IPS DF 6.9 (cell line): ENCODE measurements around the gene TENM4.
"Not testable (repeated sequence)": the region's sequence is repeated elsewhere in the genome, so short reads cannot be mapped to it uniquely, and the experiment has no call there.

ENCODE experiments used
- DNase-seq: peaks from one replicate; pipeline ENCODE4 v3.0.0-alpha.2; 2013; ENCODE audit warnings: low read depth, low spot score
- H3K27ac ChIP-seq: one replicate; pipeline ENCODE4 v1.5.1; 2013; ENCODE audit warnings: low read length, control low read depth
- H3K27me3 ChIP-seq: 2 replicates; pipeline ENCODE4 v1.6.1; 2013; ENCODE audit warnings: mild to moderate bottlenecking, low read length; ENCODE audit not compliant: control insufficient read depth, insufficient read depth
- H3K36me3 ChIP-seq: 2 replicates; pipeline ENCODE4 v1.6.1; 2013; ENCODE audit warnings: low read length; ENCODE audit not compliant: control insufficient read depth, insufficient read depth
- H3K4me1 ChIP-seq: 2 replicates; pipeline ENCODE4 v1.6.1; 2013; ENCODE audit warnings: low read length; ENCODE audit not compliant: control insufficient read depth, insufficient read depth
- H3K4me3 ChIP-seq: 2 replicates; pipeline ENCODE4 v1.5.1; 2013; ENCODE audit warnings: mild to moderate bottlenecking, low read length
- H3K9me3 ChIP-seq: 2 replicates; pipeline ENCODE4 v1.6.1; 2013; ENCODE audit warnings: low read length, inconsistent platforms; ENCODE audit not compliant: control insufficient read depth, insufficient read depth
- WGBS: extraction: QIAGEN DNeasy Blood & Tissue Kit; methylation state at CpG from one replicate; pipeline ENCODE4 v1.1.7; 2013; ENCODE audit warnings: mixed read lengths, missing lambda C conversion rate; ENCODE audit not compliant: insufficient read length, insufficient coverage; 5-methylcytosine and 5-hydroxymethylcytosine counted together

The TENM4 gene

GRCh38 chr11:78905756-78906155 lies 535.1 kb downstream of the TENM4 start:
- H3K36me3 ChIP-seq: no peaks in the 10 kb centered on the region

GRCh38 chr11:78902771-78903507 lies 537.9 kb downstream of the TENM4 start:
- WGBS: no CpG with 5 or more reads among the region's 43 CpGs
- Histone ChIP-seq H3K36me3 (no peaks in the 10 kb centered on the region), H3K4me1 (no peaks in the 10 kb centered on the region), H3K27me3 (no peaks in the 10 kb centered on the region), H3K9me3 (no peaks in the 10 kb centered on the region), H3K27ac (no peak overlapping the region), H3K4me3 (no peak overlapping the region)
- DNase-seq: no peak

More at GRCh38 chr11:78905756-78906155, 535.1 kb downstream of the TENM4 start:
- Histone ChIP-seq H3K27ac (no peak overlapping the region), H3K27me3 (no peaks in the 10 kb centered on the region), H3K4me3 (no peak overlapping the region), H3K9me3 (no peaks in the 10 kb centered on the region), H3K4me1 (no peaks in the 10 kb centered on the region)
- WGBS: no CpG with 5 or more reads among the region's 3 CpGs
- no peak for DNase-seq

DNA sequence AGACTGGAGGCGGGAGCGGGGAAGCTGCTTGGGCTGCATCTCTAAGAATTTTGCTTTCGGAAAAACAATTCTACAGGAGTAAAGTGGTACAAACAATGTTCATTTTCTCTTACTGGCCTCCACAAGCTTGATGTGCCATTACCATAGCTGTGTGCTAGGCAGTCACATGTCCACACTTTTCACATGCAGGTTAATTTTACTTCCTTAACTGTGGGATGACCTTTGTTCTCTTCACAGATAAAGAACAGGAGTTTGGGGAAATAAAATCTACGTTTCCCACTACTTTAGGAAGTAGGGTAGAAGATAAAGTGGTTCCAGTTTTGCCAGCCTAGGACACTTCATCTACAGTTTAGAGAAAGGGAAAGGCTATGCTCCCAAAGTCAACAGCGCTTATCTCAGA lies 539.0 kb downstream of the TENM4 start:
- no peak for DNase-seq
- no peaks in the 10 kb centered on the region for H3K27me3 ChIP-seq
- no peak overlapping the region for H3K4me3 ChIP-seq
- no peaks in the 10 kb centered on the region for H3K36me3 ChIP-seq
- WGBS: no CpG with 5 or more reads among the region's 5 CpGs
- H3K27ac ChIP-seq: no peak overlapping the region
- no peaks in the 10 kb centered on the region for H3K4me1 ChIP-seq
- no peaks in the 10 kb centered on the region for H3K9me3 ChIP-seq

GRCh38 chr11:78898266-78898775 lies 542.5 kb downstream of the TENM4 start:
- DNase-seq: no peak
- no CpG with 5 or more reads among the region's 1 CpG for WGBS
- Histone ChIP-seq H3K27ac (no peak overlapping the region), H3K27me3 (no peaks in the 10 kb centered on the region), H3K36me3 (no peaks in the 10 kb centered on the region), H3K9me3 (no peaks in the 10 kb centered on the region), H3K4me3 (no peak overlapping the region), H3K4me1 (no peaks in the 10 kb centered on the region)

DNA sequence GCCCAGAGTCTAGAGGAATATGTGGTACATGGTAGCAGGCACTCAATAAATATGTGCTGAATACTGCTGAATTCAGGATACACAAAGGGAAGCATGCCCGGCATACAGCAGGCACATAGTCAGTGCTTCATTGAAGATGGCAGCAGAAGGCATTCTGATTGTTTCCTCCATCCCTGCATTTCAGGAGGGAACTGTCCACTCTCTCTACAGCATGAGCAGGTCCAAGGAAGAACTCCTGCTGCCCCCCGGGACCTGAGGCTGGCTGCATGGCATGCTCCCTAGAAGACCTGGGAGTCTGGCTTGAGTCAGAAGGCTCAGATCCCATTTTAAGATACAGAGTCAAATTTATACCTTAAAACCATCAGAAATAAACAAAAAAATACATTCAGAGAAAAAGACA lies 546.8 kb downstream of the TENM4 start:
- Histone ChIP-seq H3K4me3 (no peak overlapping the region), H3K9me3 (no peaks in the 10 kb centered on the region), H3K4me1 (no peaks in the 10 kb centered on the region), H3K27ac (no peak overlapping the region), H3K36me3 (no peaks in the 10 kb centered on the region), H3K27me3 (no peaks in the 10 kb centered on the region)
- WGBS: no CpG with 5 or more reads among the region's 2 CpGs
- no peak for DNase-seq

- no peak overlapping the region for H3K27ac ChIP-seq
- no peaks in the 10 kb centered on the region for H3K36me3 ChIP-seq
- no peaks in the 10 kb centered on the region for H3K9me3 ChIP-seq
- H3K27me3 ChIP-seq: no peaks in the 10 kb centered on the region
- DNase-seq: no peak
- no CpG with 5 or more reads among the region's 12 CpGs for WGBS
- no peaks in the 10 kb centered on the region for H3K4me1 ChIP-seq
- H3K4me3 ChIP-seq: no peak overlapping the region
Measured at GRCh38 chr11:78889698-78890097, 551.1 kb downstream of the TENM4 start.

DNA sequence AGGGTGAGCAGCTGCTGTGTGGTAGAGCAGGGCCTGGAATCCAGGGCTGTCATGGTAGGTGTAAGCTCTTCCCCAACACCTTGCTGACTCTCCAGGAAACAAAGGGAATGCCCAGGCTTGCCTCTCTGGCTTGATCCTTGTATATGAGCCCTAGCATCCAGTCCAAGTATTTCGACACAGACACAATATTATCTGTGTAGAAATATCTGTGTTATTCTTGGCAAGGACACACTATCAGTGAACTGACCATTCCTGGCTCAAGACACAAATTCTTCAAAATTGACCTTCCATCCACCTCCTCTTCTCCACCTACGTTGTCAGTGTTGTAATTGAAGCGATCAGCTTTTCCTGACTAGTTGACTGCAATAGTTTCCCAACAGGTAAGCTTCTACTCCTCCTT lies 554.2 kb downstream of the TENM4 start:
- DNase-seq: no peak
- WGBS: no CpG with 5 or more reads among the region's 3 CpGs
- H3K4me3 ChIP-seq: no peak overlapping the region
- H3K9me3 ChIP-seq: no peaks in the 10 kb centered on the region
- no peaks in the 10 kb centered on the region for H3K36me3 ChIP-seq
- no peaks in the 10 kb centered on the region for H3K4me1 ChIP-seq
- H3K27me3 ChIP-seq: no peaks in the 10 kb centered on the region
- H3K27ac ChIP-seq: no peak overlapping the region

- Histone ChIP-seq H3K4me1 (no peaks in the 10 kb centered on the region), H3K27me3 (no peaks in the 10 kb centered on the region), H3K36me3 (no peaks in the 10 kb centered on the region), H3K4me3 (no peak overlapping the region), H3K9me3 (no peaks in the 10 kb centered on the region), H3K27ac (no peak overlapping the region)
- WGBS: no CpG with 5 or more reads among the region's 4 CpGs
- no peak for DNase-seq
Measured at GRCh38 chr11:78884761-78885160, 556.1 kb downstream of the TENM4 start.

- no peaks in the 10 kb centered on the region for H3K27me3 ChIP-seq
- H3K4me1 ChIP-seq: no peaks in the 10 kb centered on the region
- WGBS: no CpG with 5 or more reads among the region's 5 CpGs
- no peaks in the 10 kb centered on the region for H3K36me3 ChIP-seq
- H3K4me3 ChIP-seq: no peak overlapping the region
- no peak overlapping the region for H3K27ac ChIP-seq
- H3K9me3 ChIP-seq: no peaks in the 10 kb centered on the region; the same call in none of the 2 replicates
- no peak for DNase-seq
Measured at GRCh38 chr11:78883506-78883905, 557.3 kb downstream of the TENM4 start.

DNA sequence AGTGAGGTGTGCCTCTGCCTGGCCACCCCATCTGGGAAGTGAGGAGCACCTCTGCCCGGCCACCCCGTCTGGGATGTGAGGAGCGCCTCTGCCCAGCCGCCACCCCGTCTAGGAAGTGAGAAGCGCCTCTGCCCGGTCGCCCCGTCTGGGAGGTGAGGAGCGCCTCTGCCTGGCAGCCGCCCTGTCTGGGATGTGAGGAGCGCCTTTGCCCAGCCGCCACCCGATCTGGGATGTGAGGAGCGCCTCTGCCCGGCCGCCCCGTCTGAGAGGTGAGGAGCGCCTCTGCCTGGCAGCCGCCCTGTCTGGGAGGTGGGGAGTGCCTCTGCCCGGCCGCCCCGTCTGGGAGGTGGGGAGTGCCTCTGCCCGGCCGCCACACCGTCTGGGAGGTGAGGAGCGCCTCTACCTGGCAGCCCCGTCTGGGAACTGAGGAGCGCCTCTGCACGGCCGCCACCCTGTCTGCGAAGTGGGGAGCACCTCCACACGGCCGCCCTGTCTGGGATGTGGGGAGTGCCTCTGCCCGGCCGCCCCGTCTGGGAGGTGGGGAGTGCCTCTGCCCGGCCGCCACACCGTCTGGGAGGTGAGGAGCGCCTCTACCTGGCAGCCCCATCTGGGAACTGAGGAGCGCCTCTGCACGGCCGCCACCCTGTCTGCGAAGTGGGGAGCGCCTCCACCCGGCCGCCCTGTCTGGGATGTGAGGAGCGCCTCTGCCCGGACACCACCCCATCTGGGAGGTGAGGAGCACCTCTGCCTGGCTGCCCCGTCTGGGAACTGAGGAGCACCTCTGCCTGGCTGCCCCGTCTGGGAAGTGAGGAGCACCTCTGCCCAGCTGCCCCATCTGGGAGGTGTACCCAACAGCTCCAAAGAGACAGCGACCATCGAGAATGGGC lies 561.5 kb downstream of the TENM4 start:
- H3K27ac ChIP-seq, H3K4me3 ChIP-seq, H3K9me3 ChIP-seq, H3K36me3 ChIP-seq, H3K27me3 ChIP-seq, DNase-seq, H3K4me1 ChIP-seq: not testable (repeated sequence)
- WGBS: no CpG with 5 or more reads among the region's 54 CpGs
